Skeletal muscle tissue (tissue), 4 donors: ENCODE results near the gene ATXN1L. TPM values are rescaled to one million over a fixed set of nuclear protein-coding genes. Genes with fewer than 3 reads are reported as not detected.
"Not testable (repeated sequence)": the region's sequence is repeated elsewhere in the genome, so short reads cannot be mapped to it uniquely, and the experiment has no call there.

ENCODE experiments used
- H3K27ac ChIP-seq: one replicate; pipeline ENCODE4 v1.7.0; 2013; ENCODE audit warnings: mild to moderate bottlenecking, low read depth, low read length, inconsistent platforms
- H3K27me3 ChIP-seq, 3 donors: one replicate each; pipeline ENCODE4 v1.7.0; 2013; ENCODE audit warnings: low read length in 3 of 3; ENCODE audit not compliant: control insufficient read depth in 3 of 3, insufficient read depth in 3 of 3
- H3K36me3 ChIP-seq, 3 donors: one replicate each; pipeline ENCODE4 v1.7.0; 2013; ENCODE audit warnings: low read length in 3 of 3; ENCODE audit not compliant: control insufficient read depth in 3 of 3, insufficient read depth in 3 of 3
- H3K4me1 ChIP-seq, 3 donors: one replicate each; pipeline ENCODE4 v1.7.0; 2013; ENCODE audit warnings: low read length in 3 of 3, mild to moderate bottlenecking in 3 of 3; ENCODE audit not compliant: control insufficient read depth in 3 of 3, insufficient read depth in 3 of 3
- H3K4me3 ChIP-seq, 3 donors: one replicate each; pipeline ENCODE4 v1.7.0; 2013; ENCODE audit warnings: low read length in 3 of 3
- H3K9ac ChIP-seq, 3 donors: one replicate each; pipeline ENCODE4 v1.7.0; 2013; ENCODE audit warnings: low read length in 3 of 3, mild to moderate bottlenecking in 3 of 3, moderate library complexity in 2 of 3, low read depth in 1 of 3
- H3K9me3 ChIP-seq, 3 donors: one replicate each; pipeline ENCODE4 v1.7.0; 2013; ENCODE audit warnings: low read length in 3 of 3; ENCODE audit not compliant: control insufficient read depth in 3 of 3
- total RNA-seq: library from RNA; depleted of rRNA; stranded (reverse); fragments of >200 nt; gene quantifications from one replicate; pipeline ENCODE4 v1.2.3, GENCODE V29; 2014
- donor health status: Osteomylitis.

ATXN1L gene
- total RNA-seq, 1 donor from 2014 or later = 12.0 TPM

GRCh38 chr16:71902656-71903365 is 57.0 kb downstream of the ATXN1L start:
- Histone ChIP-seq H3K27me3 (no peaks in the 10 kb centered on the region), H3K4me1 (peaks cover 5 to 9% (median 5%) of the 10 kb centered on the region in 3 donors), H3K9ac (no peak overlapping the region), H3K36me3 (peaks cover 0 to 3% (median 0%) of the 10 kb centered on the region in 3 donors), H3K27ac (no peak overlapping the region), H3K4me3 (no peak overlapping the region), H3K9me3 (no peaks in the 10 kb centered on the region)

GRCh38 chr16:71903608-71904007 is 57.8 kb downstream of the ATXN1L start:
- Histone ChIP-seq H3K27ac (no peak overlapping the region), H3K27me3 (no peaks in the 10 kb centered on the region), H3K9ac (no peak overlapping the region), H3K9me3 (no peaks in the 10 kb centered on the region), H3K4me1 (peaks cover 4 to 9% (median 5%) of the 10 kb centered on the region in 3 donors), H3K4me3 (no peak overlapping the region), H3K36me3 (peaks cover 0 to 3% (median 0%) of the 10 kb centered on the region in 3 donors)

- H3K4me1 ChIP-seq = peaks cover 3 to 9% (median 7%) of the 10 kb centered on the region in 3 donors
- H3K27me3 ChIP-seq = no peaks in the 10 kb centered on the region
- no peak overlapping the region for H3K9ac ChIP-seq
- no peak overlapping the region for H3K27ac ChIP-seq
- peaks cover under 1 to 3% (median 2%) of the 10 kb centered on the region in 3 donors for H3K36me3 ChIP-seq
- no peaks in the 10 kb centered on the region for H3K9me3 ChIP-seq
- H3K4me3 ChIP-seq = no peak overlapping the region
These were observed 58.5 kb downstream of the ATXN1L start for GRCh38 chr16:71904239-71904638.

GRCh38 chr16:71905765-71906164 is 60.0 kb downstream of the ATXN1L start:
- H3K9ac ChIP-seq, H3K36me3 ChIP-seq, H3K27ac ChIP-seq, H3K4me1 ChIP-seq, H3K27me3 ChIP-seq, H3K9me3 ChIP-seq, H3K4me3 ChIP-seq: not testable (repeated sequence)

Other genes starting within 250 kb of the ATXN1L start
- not detected for gene MARVELD3, start 219.8 kb upstream of the ATXN1L start, total RNA-seq
- gene PHLPP2, start 121.3 kb upstream of the ATXN1L start, total RNA-seq = 8.9 TPM
- 61.1 TPM for gene AP1G1, start 37.1 kb upstream of the ATXN1L start, total RNA-seq
- gene ZNF821, start 38.2 kb downstream of the ATXN1L start, total RNA-seq = 5.7 TPM
- gene IST1, start 49.6 kb downstream of the ATXN1L start, total RNA-seq = 114 TPM
- gene PKD1L3, start 154.4 kb downstream of the ATXN1L start, total RNA-seq = under 0.01 TPM
- gene DHODH, start 162.8 kb downstream of the ATXN1L start, total RNA-seq = 4.7 TPM
- 11.5 TPM for gene HP, start 208.5 kb downstream of the ATXN1L start, total RNA-seq
- not detected for gene HPR, start 217.2 kb downstream of the ATXN1L start, total RNA-seq
- gene TXNL4B, start 247.6 kb downstream of the ATXN1L start, total RNA-seq = 9.9 TPM
- gene DHX38, start 247.9 kb downstream of the ATXN1L start, total RNA-seq = 53.2 TPM